ENCODE measurements around the gene GATAD2A. TPM values are rescaled to one million over a fixed set of nuclear protein-coding genes. Genes with fewer than 3 reads are reported as not detected.

Gene GATAD2A
- total RNA-seq, 8 experiments from 2014 or later, result 23.9 to 65.0 (median 39.6) TPM

- 91 to 100% (median 93%) methylated on average over 4 to 6 of the region's 33 CpGs; no CpG with 5 or more reads in 6 of the 10 experiments for WGBS, 10 experiments
- no peak overlapping the region for H3K4me3 ChIP-seq
- no peaks in the 10 kb centered on the region for H3K4me1 ChIP-seq (replicated peaks in 1 of 2)
- ATAC-seq (replicated peaks in 6 of 8), result no peak
- in situ Hi-C loops (cut with MboI; ENCODE audit: low pct_unique_long_range_greater_than_20kb in 2 of 9, low sequenced_read_pairs in 9 of 9, unreplicated experiment in 9 of 9), result loop anchor here in 7 of 9 experiments (10.0 to 25.0 kb wide), 7 partner anchors 111 to 361 kb away; partner anchors contain the start of genes MEF2B (in 1 of the 7) and TMEM161A (in 1 of the 7)
- no peak overlapping the region for H3K27ac ChIP-seq
These were observed 92.9 kb downstream of the GATAD2A start for GRCh38 chr19:19498255-19498991.

GRCh38 chr19:19499272-19499995, 94.0 kb downstream of the GATAD2A start:
- no peak overlapping the region for H3K27ac ChIP-seq
- no peaks in the 10 kb centered on the region for H3K4me1 ChIP-seq (replicated peaks in 1 of 2)
- peak in 4 of 8 experiments; percentile 16 to 35 (median 22) for ATAC-seq (replicated peaks in 6 of 8)
- in situ Hi-C loops (cut with MboI; ENCODE audit: low pct_unique_long_range_greater_than_20kb in 2 of 9, low sequenced_read_pairs in 9 of 9, unreplicated experiment in 9 of 9), result loop anchor here in 7 of 9 experiments (10.0 to 25.0 kb wide), 7 partner anchors 112 to 362 kb away; partner anchors contain the start of genes MEF2B (in 1 of the 7) and TMEM161A (in 1 of the 7)
- no peak overlapping the region for H3K4me3 ChIP-seq
- WGBS, 10 experiments, result 50 to 100% (median 80%) methylated on average over 1 to 7 of the region's 18 CpGs; no CpG with 5 or more reads in 5 of the 10 experiments

- no peaks in the 10 kb centered on the region for H3K4me1 ChIP-seq (replicated peaks in 1 of 2)
- in situ Hi-C loops (cut with MboI; ENCODE audit: low pct_unique_long_range_greater_than_20kb in 2 of 9, low sequenced_read_pairs in 9 of 9, unreplicated experiment in 9 of 9), result no loop called here
- no peak overlapping the region for H3K27ac ChIP-seq
- H3K4me3 ChIP-seq, result no peak overlapping the region
- peak in 2 of 8 experiments; percentile 14 to 21 for ATAC-seq (replicated peaks in 6 of 8)
- 76 to 100% (median 94%) methylated on average over 1 to 6 of the region's 34 CpGs; no CpG with 5 or more reads in 3 of the 10 experiments for WGBS, 10 experiments
These were observed 95.6 kb downstream of the GATAD2A start for GRCh38 chr19:19500975-19501644.

- WGBS, 10 experiments, result 93 to 100% (median 96%) methylated on average over 2 to 18 of the region's 26 CpGs; no CpG with 5 or more reads in 4 of the 10 experiments
- in situ Hi-C loops (cut with MboI; ENCODE audit: low pct_unique_long_range_greater_than_20kb in 2 of 9, low sequenced_read_pairs in 9 of 9, unreplicated experiment in 9 of 9), result no loop called here
- no peak for ATAC-seq (replicated peaks in 6 of 8)
- Histone ChIP-seq H3K4me1 (replicated peaks in 1 of 2) (no peaks in the 10 kb centered on the region), H3K4me3 (no peak overlapping the region), H3K27ac (no peak overlapping the region)
These were observed 96.3 kb downstream of the GATAD2A start for GRCh38 chr19:19501798-19502197.

GRCh38 chr19:19502281-19502680, 96.8 kb downstream of the GATAD2A start:
- no peak overlapping the region for H3K27ac ChIP-seq
- ATAC-seq (replicated peaks in 6 of 8), result no peak
- in situ Hi-C loops (cut with MboI; ENCODE audit: low pct_unique_long_range_greater_than_20kb in 2 of 9, low sequenced_read_pairs in 9 of 9, unreplicated experiment in 9 of 9), result no loop called here
- H3K4me1 ChIP-seq (replicated peaks in 1 of 2), result no peaks in the 10 kb centered on the region
- no peak overlapping the region for H3K4me3 ChIP-seq
- 80 to 100% (median 95%) methylated on average over 1 to 8 of the region's 19 CpGs; no CpG with 5 or more reads in 4 of the 10 experiments for WGBS, 10 experiments

GRCh38 chr19:19502808-19503602, 97.5 kb downstream of the GATAD2A start:
- in situ Hi-C loops (cut with MboI; ENCODE audit: low pct_unique_long_range_greater_than_20kb in 2 of 9, low sequenced_read_pairs in 9 of 9, unreplicated experiment in 9 of 9), result no loop called here
- H3K4me3 ChIP-seq, result no peak overlapping the region
- H3K4me1 ChIP-seq (replicated peaks in 1 of 2), result no peaks in the 10 kb centered on the region
- WGBS, 10 experiments, result 57 to 100% (median 94%) methylated on average over 1 to 8 of the region's 18 CpGs
- no peak overlapping the region for H3K27ac ChIP-seq
- ATAC-seq (replicated peaks in 6 of 8), result no peak

- H3K4me1 ChIP-seq (replicated peaks in 1 of 2), result peaks cover 0 to 12% of the 10 kb centered on the region in 2 donors
- 60 to 100% (median 90%) methylated on average over 1 to 11 of the region's 23 CpGs; no CpG with 5 or more reads in 3 of the 10 experiments for WGBS, 10 experiments
- in situ Hi-C loops (cut with MboI; ENCODE audit: low pct_unique_long_range_greater_than_20kb in 2 of 9, low sequenced_read_pairs in 9 of 9, unreplicated experiment in 9 of 9), result no loop called here
- H3K27ac ChIP-seq, result no peak overlapping the region
- no peak overlapping the region for H3K4me3 ChIP-seq
- ATAC-seq (replicated peaks in 6 of 8), result no peak
These were observed 99.5 kb downstream of the GATAD2A start for GRCh38 chr19:19504754-19505668.

- Histone ChIP-seq H3K4me1 (replicated peaks in 1 of 2) (peaks cover 0 to 12% of the 10 kb centered on the region in 2 donors), H3K27ac (no peak overlapping the region), H3K4me3 (no peak overlapping the region)
- WGBS, 10 experiments, result 53 to 100% (median 83%) methylated on average over 1 to 13 of the region's 27 CpGs; no CpG with 5 or more reads in 1 of the 10 experiments
- ATAC-seq (replicated peaks in 6 of 8), result peak in 2 of 8 experiments; percentile 14 to 45
- in situ Hi-C loops (cut with MboI; ENCODE audit: low pct_unique_long_range_greater_than_20kb in 2 of 9, low sequenced_read_pairs in 9 of 9, unreplicated experiment in 9 of 9), result no loop called here
These were observed 100.3 kb downstream of the GATAD2A start for GRCh38 chr19:19505669-19506326.

- 82 to 100% (median 96%) methylated on average over 1 to 12 of the region's 12 CpGs for WGBS, 10 experiments
- H3K4me3 ChIP-seq, result no peak overlapping the region
- no peak overlapping the region for H3K27ac ChIP-seq
- peaks cover 0 to 12% of the 10 kb centered on the region in 2 donors for H3K4me1 ChIP-seq (replicated peaks in 1 of 2)
- no peak for ATAC-seq (replicated peaks in 6 of 8)
- in situ Hi-C loops (cut with MboI; ENCODE audit: low pct_unique_long_range_greater_than_20kb in 2 of 9, low sequenced_read_pairs in 9 of 9, unreplicated experiment in 9 of 9), result no loop called here
These were observed 101.1 kb downstream of the GATAD2A start for GRCh38 chr19:19506592-19506991.

GRCh38 chr19:19507354-19507753, 101.9 kb downstream of the GATAD2A start:
- in situ Hi-C loops (cut with MboI; ENCODE audit: low pct_unique_long_range_greater_than_20kb in 2 of 9, low sequenced_read_pairs in 9 of 9, unreplicated experiment in 9 of 9), result no loop called here
- 73 to 100% (median 92%) methylated on average over 2 of the region's 8 CpGs; no CpG with 5 or more reads in 7 of the 10 experiments for WGBS, 10 experiments
- ATAC-seq (replicated peaks in 6 of 8), result peak in 2 of 8 experiments; percentile 8 to 11
- H3K27ac ChIP-seq, result peak overlapping the region in 1 of 2 donors; percentile 12
- H3K4me1 ChIP-seq (replicated peaks in 1 of 2), result peaks cover 0 to 12% of the 10 kb centered on the region in 2 donors
- H3K4me3 ChIP-seq, result no peak overlapping the region

- no peak overlapping the region for H3K27ac ChIP-seq
- no peak overlapping the region for H3K4me3 ChIP-seq
- WGBS, 10 experiments, result 43 to 97% (median 78%) methylated on average over 1 to 6 of the region's 11 CpGs; no CpG with 5 or more reads in 6 of the 10 experiments
- peak in 5 of 8 experiments; percentile 9 to 35 (median 19) for ATAC-seq (replicated peaks in 6 of 8)
- in situ Hi-C loops (cut with MboI; ENCODE audit: low pct_unique_long_range_greater_than_20kb in 2 of 9, low sequenced_read_pairs in 9 of 9, unreplicated experiment in 9 of 9), result no loop called here
- H3K4me1 ChIP-seq (replicated peaks in 1 of 2), result peaks cover 0 to 12% of the 10 kb centered on the region in 2 donors
These were observed 102.7 kb downstream of the GATAD2A start for GRCh38 chr19:19508217-19508616.

All from motor neuron (in vitro differentiated cells).